Testis (tissue), 3 donors: ENCODE measurements around the gene RGL3. TPM values are rescaled to one million over a fixed set of nuclear protein-coding genes. Genes with fewer than 3 reads are reported as not detected.

Source experiments
- DNase-seq: peaks from one replicate; pipeline ENCODE4 v3.0.0-alpha.2; 2019
- H3K27ac ChIP-seq, 2 donors: fragments of 200-600 bp; sonication (generic); one replicate each; pipeline ENCODE4 v1.5.1; 2019
- H3K27me3 ChIP-seq: fragments of 200-600 bp; sonication (generic); one replicate; pipeline ENCODE4 v1.5.1; 2019
- H3K36me3 ChIP-seq: fragments of 200-600 bp; sonication (generic); one replicate; pipeline ENCODE4 v1.5.1; 2017; ENCODE audit warnings: low read depth; ENCODE audit errors: missing control alignments
- H3K4me1 ChIP-seq: fragments of 200-600 bp; sonication (generic); one replicate; pipeline ENCODE4 v1.5.1; 2019
- H3K4me3 ChIP-seq, 2 donors: fragments of 200-600 bp; sonication (generic); one replicate each; pipeline ENCODE4 v1.5.1; 2017 to 2019
- H3K9me3 ChIP-seq: fragments of 200-600 bp; sonication (generic); one replicate; pipeline ENCODE4 v1.5.1; 2017
- CTCF ChIP-seq, 3 experiments: fragments of 450-650 bp in 2 of 3; fragments of 200-600 bp in 1 of 3; sonication (generic) in 1 of 3; IDR thresholded peaks; one replicate each; pipeline ENCODE4 v1.5.1; 2016 to 2019; ENCODE audit warnings: antibody characterized with exemption in 3 of 3, mild to moderate bottlenecking in 2 of 3, moderate library complexity in 1 of 3
- POLR2A ChIP-seq: fragments of 450-650 bp; IDR thresholded peaks from one replicate; pipeline ENCODE4 v1.6.1; 2017; ENCODE audit warnings: antibody characterized with exemption, mild to moderate bottlenecking, moderate library complexity
- WGBS, 2 donors: methylation state at CpG; one replicate each; pipeline ENCODE4 v1.1.5; 2018; 5-methylcytosine and 5-hydroxymethylcytosine counted together
- intact Hi-C: fragments of 100-400 bp; cut with DNase I; formaldehyde crosslinking; loops from one replicate; pipeline ENCODE4 v1.15.1; 2023; ENCODE audit warnings: low total_unique reads
- polyA plus RNA-seq: library from polyadenylated mRNA; stranded (reverse); fragments of 350-450 nt; fragmentation: Illumina TruSeq; extraction: RNeasy Lipid Tissue Mini Kit (QIAGEN cat#74804); gene quantifications from one replicate; pipeline ENCODE4 v1.2.3, GENCODE V29; 2014; ENCODE audit warnings: low read depth, low replicate concordance; ENCODE audit not compliant: insufficient read depth
- total RNA-seq, 2 donors: library from RNA; depleted of rRNA; stranded (reverse); fragments of >200 nt; gene quantifications; one replicate each; pipeline ENCODE4 v1.2.3, GENCODE V29; 2016

RGL3 gene
- total and polyA plus RNA-seq, 3 donors from 2014 or later = 3.1 to 5.5 (median 3.6) TPM

- no peaks in the 10 kb centered on the region for H3K9me3 ChIP-seq
- no peaks in the 10 kb centered on the region for H3K27me3 ChIP-seq
- no peak overlapping the region for H3K27ac ChIP-seq
- no peak for DNase-seq
- H3K36me3 ChIP-seq = no peaks in the 10 kb centered on the region
- intact Hi-C loops = no loop called here
- TF ChIP-seq CTCF (IDR thresholded peaks at IDR 0.05) (no peak), POLR2A (no peak)
- WGBS, 2 donors = 81 to 88% methylated on average over 19 of the region's 19 CpGs
- no peak overlapping the region for H3K4me3 ChIP-seq
- peaks cover 10% of the 10 kb centered on the region for H3K4me1 ChIP-seq
These were observed 31.7 kb downstream of the RGL3 start for GRCh38 chr19:11387162-11388034.

GRCh38 chr19:11384778-11385129, 34.4 kb downstream of the RGL3 start:
- Histone ChIP-seq H3K4me1 (peaks cover 20% of the 10 kb centered on the region), H3K4me3 (no peak overlapping the region), H3K27ac (no peak overlapping the region), H3K27me3 (no peaks in the 10 kb centered on the region), H3K9me3 (no peaks in the 10 kb centered on the region), H3K36me3 (no peaks in the 10 kb centered on the region)
- no peak for TF ChIP-seq POLR2A
- no peak for TF ChIP-seq CTCF (IDR thresholded peaks at IDR 0.05)
- DNase-seq = no peak
- intact Hi-C loops = no loop called here
- 81 to 84% methylated on average over 5 of the region's 5 CpGs for WGBS, 2 donors

- DNase-seq = no peak
- Histone ChIP-seq H3K36me3 (no peaks in the 10 kb centered on the region), H3K27ac (no peak overlapping the region), H3K9me3 (no peaks in the 10 kb centered on the region), H3K27me3 (no peaks in the 10 kb centered on the region), H3K4me1 (peaks cover 20% of the 10 kb centered on the region), H3K4me3 (peak overlapping the region in 1 of 2 donors; percentile 49)
- TF ChIP-seq POLR2A = no peak
- TF ChIP-seq CTCF (IDR thresholded peaks at IDR 0.05) = no peak
- 0% methylated on average over 5 of the region's 9 CpGs; no CpG with 5 or more reads in 1 of the 2 donors for WGBS, 2 donors
- intact Hi-C loops = no loop called here
These were observed 35.4 kb downstream of the RGL3 start for GRCh38 chr19:11383706-11384048.

DNA sequence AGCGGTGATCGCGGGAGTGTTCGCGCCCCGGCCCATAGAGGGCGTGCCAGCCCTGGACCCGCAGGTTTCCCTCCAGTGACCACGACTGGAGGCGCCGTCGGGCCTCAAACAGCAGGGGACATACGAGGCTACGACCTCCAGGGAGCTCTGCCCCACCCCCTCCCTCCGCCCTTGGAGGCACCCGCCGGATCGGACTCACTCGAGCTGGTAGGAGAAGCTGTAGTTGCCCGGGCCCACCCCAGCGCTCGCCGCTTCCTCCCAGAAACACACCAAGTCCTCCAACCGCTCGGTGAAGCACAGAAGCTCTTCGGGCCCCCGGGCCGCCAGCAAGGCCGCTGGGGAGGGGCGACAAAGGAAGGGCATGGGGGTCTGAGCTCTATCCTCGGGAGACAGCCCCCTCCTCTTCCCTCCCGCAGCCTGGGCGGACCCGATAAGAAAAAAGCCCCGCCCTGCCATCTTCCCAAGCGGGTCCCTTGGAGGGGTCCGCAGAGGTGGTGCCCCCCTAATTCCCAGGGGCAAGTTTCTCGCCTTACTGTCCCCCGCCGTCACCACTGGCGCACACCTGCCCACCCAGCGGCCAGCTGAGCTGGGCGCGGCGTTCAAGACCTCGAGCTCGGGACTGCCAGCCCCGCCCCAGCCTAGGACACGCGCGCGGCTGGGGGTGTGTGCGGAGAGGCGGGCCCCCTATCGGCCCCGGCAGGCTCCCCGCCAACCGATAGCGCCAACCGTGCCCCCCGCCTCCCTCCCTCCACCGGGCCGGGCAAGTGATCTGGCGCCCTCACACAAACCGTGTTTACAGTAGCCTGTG, 36.0 kb downstream of the RGL3 start:
- no peaks in the 10 kb centered on the region for H3K9me3 ChIP-seq
- DNase-seq = peak; percentile 57
- H3K27me3 ChIP-seq = no peaks in the 10 kb centered on the region
- intact Hi-C loops = no loop called here
- no peak overlapping the region for H3K27ac ChIP-seq
- H3K4me1 ChIP-seq = peaks cover 20% of the 10 kb centered on the region
- 2 to 4% methylated on average over 23 to 47 of the region's 65 CpGs for WGBS, 2 donors
- peak overlapping the region in 1 of 2 donors; percentile 49 for H3K4me3 ChIP-seq
- TF ChIP-seq CTCF (IDR thresholded peaks at IDR 0.05) = peak in 2 of 3 experiments; percentile 40 to 63
- TF ChIP-seq POLR2A = no peak
- no peaks in the 10 kb centered on the region for H3K36me3 ChIP-seq
